ENCODE data around the gene CEP95.

GRCh38 chr17:64533784-64534183 lies 27.0 kb downstream of the CEP95 start:
- no peak for TF ChIP-seq ZBTB21 (CRISPR knock-in tag; IDR thresholded peaks at IDR 0.05; ENCODE audit: borderline replicate concordance)
- TF ChIP-seq, protein P1, sequence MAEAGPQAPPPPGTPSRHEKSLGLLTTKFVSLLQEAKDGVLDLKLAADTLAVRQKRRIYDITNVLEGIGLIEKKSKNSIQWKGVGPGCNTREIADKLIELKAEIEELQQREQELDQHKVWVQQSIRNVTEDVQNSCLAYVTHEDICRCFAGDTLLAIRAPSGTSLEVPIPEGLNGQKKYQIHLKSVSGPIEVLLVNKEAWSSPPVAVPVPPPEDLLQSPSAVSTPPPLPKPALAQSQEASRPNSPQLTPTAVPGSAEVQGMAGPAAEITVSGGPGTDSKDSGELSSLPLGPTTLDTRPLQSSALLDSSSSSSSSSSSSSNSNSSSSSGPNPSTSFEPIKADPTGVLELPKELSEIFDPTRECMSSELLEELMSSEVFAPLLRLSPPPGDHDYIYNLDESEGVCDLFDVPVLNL (CRISPR knock-in tag; IDR thresholded peaks at IDR 0.05; ENCODE audit: borderline replicate concordance, low read depth) = no peak

Data from WTC11 (cell line).